ENCODE measurements around the gene OR52I1.

GRCh38 chr11:4559527-4560440 is 34.1 kb upstream of the OR52I1 start:
- TF ChIP-seq CTCF (IDR thresholded peaks at IDR 0.05) = no peak
- TF ChIP-seq POLR2AphosphoS5 (IDR thresholded peaks at IDR 0.05; ENCODE audit: low read depth, low read length) = no peak
- no peak for TF ChIP-seq TCF7L2 (IDR thresholded peaks at IDR 0.05; ENCODE audit: low read depth, low read length)

Data from Panc1 (cell line).